ENCODE measurements around the gene KIF16B. TPM values are rescaled to one million over a fixed set of nuclear protein-coding genes. Genes with fewer than 3 reads are reported as not detected.

KIF16B gene
- total and polyA plus RNA-seq, 2 experiments from 2014 or later: 8.2 to 26.5 TPM

- Histone ChIP-seq H3K36me3 (no peaks in the 10 kb centered on the region), H3K4me3 (no peak overlapping the region), H3K4me1 (ENCODE audit: low read depth) (no peaks in the 10 kb centered on the region), H3K9me3 (ENCODE audit: low read depth) (no peaks in the 10 kb centered on the region), H3K27ac (no peak overlapping the region), H3K27me3 (no peaks in the 10 kb centered on the region)
- no peak for DNase-seq (ENCODE audit: low read depth in 1 of 2, low spot score in 1 of 2)
- TF ChIP-seq CTCF (IDR thresholded peaks at IDR 0.05; ENCODE audit: low read depth, low read length): no peak
Observed at GRCh38 chr20:16395366-16395765, 177.9 kb downstream of the KIF16B start.

DNA sequence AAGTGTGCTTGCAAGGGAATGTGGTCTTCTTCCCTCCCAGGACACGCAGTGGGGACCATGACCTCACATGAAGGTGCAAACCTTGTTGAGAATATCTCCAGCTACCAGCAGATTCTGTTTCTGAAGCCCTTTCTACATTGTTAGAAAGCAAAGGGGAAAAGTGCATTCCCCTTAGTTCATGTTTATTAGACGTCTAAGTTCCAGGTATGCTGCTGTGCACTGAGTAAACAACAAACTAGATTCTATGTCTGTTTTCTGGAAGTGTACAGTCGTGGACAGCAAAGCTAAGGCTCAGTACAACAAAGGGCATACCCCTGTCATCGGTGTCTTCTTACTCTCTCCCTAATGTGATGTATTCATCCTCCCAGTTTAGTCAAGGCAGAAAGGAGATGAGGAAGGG lies 178.5 kb downstream of the KIF16B start:
- Histone ChIP-seq H3K4me3 (no peak overlapping the region), H3K9me3 (ENCODE audit: low read depth) (no peaks in the 10 kb centered on the region), H3K27me3 (no peaks in the 10 kb centered on the region), H3K27ac (no peak overlapping the region), H3K4me1 (ENCODE audit: low read depth) (no peaks in the 10 kb centered on the region), H3K36me3 (no peaks in the 10 kb centered on the region)
- no peak for DNase-seq (ENCODE audit: low read depth in 1 of 2, low spot score in 1 of 2)
- no peak for TF ChIP-seq CTCF (IDR thresholded peaks at IDR 0.05; ENCODE audit: low read depth, low read length)

DNA sequence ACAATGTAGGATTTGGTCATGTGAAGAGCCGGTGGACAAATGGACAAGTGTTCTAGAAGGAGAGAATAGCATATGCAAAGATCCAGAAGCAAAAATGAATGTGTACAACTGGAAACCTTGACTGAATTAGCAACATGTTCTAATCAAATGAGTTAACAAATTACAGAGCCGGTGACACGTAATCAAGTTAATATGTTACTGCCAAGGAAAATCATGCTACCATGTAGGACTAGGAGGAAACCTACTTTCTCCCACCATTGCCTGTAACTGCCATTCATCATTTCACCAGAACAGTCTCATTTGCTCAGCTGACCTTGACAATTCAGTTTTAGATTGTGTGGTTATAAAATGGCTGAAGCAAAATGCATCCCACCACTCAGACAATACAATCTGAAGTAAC lies 179.4 kb downstream of the KIF16B start:
- Histone ChIP-seq H3K36me3 (no peaks in the 10 kb centered on the region), H3K4me3 (no peak overlapping the region), H3K27ac (no peak overlapping the region), H3K4me1 (ENCODE audit: low read depth) (no peaks in the 10 kb centered on the region), H3K27me3 (no peaks in the 10 kb centered on the region), H3K9me3 (ENCODE audit: low read depth) (no peaks in the 10 kb centered on the region)
- TF ChIP-seq CTCF (IDR thresholded peaks at IDR 0.05; ENCODE audit: low read depth, low read length): no peak
- no peak for DNase-seq (ENCODE audit: low read depth in 1 of 2, low spot score in 1 of 2)

- no peak overlapping the region for H3K4me3 ChIP-seq
- no peaks in the 10 kb centered on the region for H3K9me3 ChIP-seq (ENCODE audit: low read depth)
- no peak overlapping the region for H3K27ac ChIP-seq
- no peaks in the 10 kb centered on the region for H3K4me1 ChIP-seq (ENCODE audit: low read depth)
- no peaks in the 10 kb centered on the region for H3K27me3 ChIP-seq
- no peak for TF ChIP-seq CTCF (IDR thresholded peaks at IDR 0.05; ENCODE audit: low read depth, low read length)
- no peaks in the 10 kb centered on the region for H3K36me3 ChIP-seq
- DNase-seq (ENCODE audit: low read depth in 1 of 2, low spot score in 1 of 2): peak in 1 of 2 donors; percentile 14
Observed at GRCh38 chr20:16393297-16393696, 180.0 kb downstream of the KIF16B start.

GRCh38 chr20:16392346-16392745 lies 180.9 kb downstream of the KIF16B start:
- TF ChIP-seq CTCF (IDR thresholded peaks at IDR 0.05; ENCODE audit: low read depth, low read length): no peak
- no peaks in the 10 kb centered on the region for H3K36me3 ChIP-seq

GRCh38 chr20:16390991-16391390 lies 182.3 kb downstream of the KIF16B start:
- Histone ChIP-seq H3K9me3 (ENCODE audit: low read depth) (no peaks in the 10 kb centered on the region), H3K27ac (no peak overlapping the region), H3K4me3 (no peak overlapping the region), H3K36me3 (no peaks in the 10 kb centered on the region), H3K4me1 (ENCODE audit: low read depth) (no peaks in the 10 kb centered on the region), H3K27me3 (no peaks in the 10 kb centered on the region)
- DNase-seq (ENCODE audit: low read depth in 1 of 2, low spot score in 1 of 2): no peak
- no peak for TF ChIP-seq CTCF (IDR thresholded peaks at IDR 0.05; ENCODE audit: low read depth, low read length)

More at GRCh38 chr20:16392346-16392745, 180.9 kb downstream of the KIF16B start:
- DNase-seq (ENCODE audit: low read depth in 1 of 2, low spot score in 1 of 2): no peak
- Histone ChIP-seq H3K4me3 (no peak overlapping the region), H3K27me3 (no peaks in the 10 kb centered on the region), H3K4me1 (ENCODE audit: low read depth) (no peaks in the 10 kb centered on the region), H3K27ac (no peak overlapping the region), H3K9me3 (ENCODE audit: low read depth) (no peaks in the 10 kb centered on the region)
